HepG2 (cell line): Measurements from ENCODE around the gene PSEN2.

Source experiments
- CBX5 ChIP-seq: sonication (generic); formaldehyde crosslinking; IDR thresholded peaks from 2 replicates; pipeline ENCODE4 v1.4.0; 2020; ENCODE audit warnings: missing genetic modification reagents, borderline replicate concordance
- CHD2 ChIP-seq: IDR thresholded peaks from 2 replicates; pipeline ENCODE4 v1.6.1; 2011; ENCODE audit warnings: low read depth, low read length, improper control_type of control experiment
- CTCF ChIP-seq: sonication (generic); formaldehyde crosslinking; IDR thresholded peaks from 2 replicates; pipeline ENCODE4 v1.5.0; 2020; ENCODE audit warnings: mild to moderate bottlenecking, missing genetic modification reagents, moderate library complexity
- ELK4 ChIP-seq: sonication (generic); formaldehyde crosslinking; IDR thresholded peaks from 2 replicates; pipeline ENCODE4 v1.9.0; 2021; ENCODE audit warnings: missing genetic modification reagents, borderline replicate concordance
- FOXK2 ChIP-seq: fragments of 450-650 bp; IDR thresholded peaks from 2 replicates; pipeline ENCODE4 v1.6.1; 2016
- HOXA7 ChIP-seq: sonication (generic); formaldehyde crosslinking; IDR thresholded peaks from 2 replicates; pipeline ENCODE4 v1.8.1; 2022; ENCODE audit warnings: mild to moderate bottlenecking, missing genetic modification reagents, moderate library complexity
- KLF16 ChIP-seq, 2 experiments: sonication (generic) in 1 of 2; formaldehyde crosslinking in 1 of 2; IDR thresholded peaks; 2 replicates each; pipeline versions ENCODE4 v1.6.1 to v1.8.0; 2016 to 2023; ENCODE audit warnings: missing genetic modification reagents in 2 of 2, missing compliant biosample characterization in 1 of 2
- MEIS2 ChIP-seq: sonication (generic); formaldehyde crosslinking; IDR thresholded peaks from 2 replicates; pipeline ENCODE4 v1.9.0; 2021; ENCODE audit warnings: mild to moderate bottlenecking, missing genetic modification reagents
- RAD21 ChIP-seq: fragments of 450-650 bp; formaldehyde crosslinking; IDR thresholded peaks from 2 replicates; pipeline ENCODE4 v1.5.0; 2020; ENCODE audit warnings: mild to moderate bottlenecking
- SNAPC2 ChIP-seq: sonication (generic); formaldehyde crosslinking; IDR thresholded peaks from 2 replicates; pipeline ENCODE4 v1.8.1; 2022; ENCODE audit warnings: mild to moderate bottlenecking, missing genetic modification reagents
- ZNF317 ChIP-seq: sonication (generic); formaldehyde crosslinking; IDR thresholded peaks from 2 replicates; pipeline ENCODE4 v1.5.0; 2020; ENCODE audit warnings: mild to moderate bottlenecking, missing genetic modification reagents
- TF ChIP-seq, protein P1 (sequence below): sonication (generic); formaldehyde crosslinking; IDR thresholded peaks from 2 replicates; pipeline ENCODE4 v1.4.0; 2020; ENCODE audit warnings: missing genetic modification reagents

- no peak for TF ChIP-seq KLF16 (CRISPR knock-in tag; IDR thresholded peaks at IDR 0.05)
- TF ChIP-seq ZNF317 (CRISPR knock-in tag), result no peak
- TF ChIP-seq HOXA7, result no peak
- no peak for TF ChIP-seq CHD2
- TF ChIP-seq SNAPC2 (CRISPR knock-in tag), result no peak
- TF ChIP-seq RAD21, result no peak
- no peak for TF ChIP-seq MEIS2
- no peak for TF ChIP-seq ELK4 (CRISPR knock-in tag)
- TF ChIP-seq FOXK2, result no peak
- TF ChIP-seq CTCF (CRISPR knock-in tag), result no peak
- TF ChIP-seq, protein P1, sequence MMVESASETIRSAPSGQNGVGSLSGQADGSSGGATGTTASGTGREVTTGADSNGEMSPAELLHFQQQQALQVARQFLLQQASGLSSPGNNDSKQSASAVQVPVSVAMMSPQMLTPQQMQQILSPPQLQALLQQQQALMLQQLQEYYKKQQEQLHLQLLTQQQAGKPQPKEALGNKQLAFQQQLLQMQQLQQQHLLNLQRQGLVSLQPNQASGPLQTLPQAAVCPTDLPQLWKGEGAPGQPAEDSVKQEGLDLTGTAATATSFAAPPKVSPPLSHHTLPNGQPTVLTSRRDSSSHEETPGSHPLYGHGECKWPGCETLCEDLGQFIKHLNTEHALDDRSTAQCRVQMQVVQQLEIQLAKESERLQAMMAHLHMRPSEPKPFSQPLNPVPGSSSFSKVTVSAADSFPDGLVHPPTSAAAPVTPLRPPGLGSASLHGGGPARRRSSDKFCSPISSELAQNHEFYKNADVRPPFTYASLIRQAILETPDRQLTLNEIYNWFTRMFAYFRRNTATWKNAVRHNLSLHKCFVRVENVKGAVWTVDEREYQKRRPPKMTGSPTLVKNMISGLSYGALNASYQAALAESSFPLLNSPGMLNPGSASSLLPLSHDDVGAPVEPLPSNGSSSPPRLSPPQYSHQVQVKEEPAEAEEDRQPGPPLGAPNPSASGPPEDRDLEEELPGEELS (CRISPR knock-in tag), result no peak
- TF ChIP-seq CBX5, result no peak
Measured at GRCh38 chr1:226937940-226938725, 67.7 kb downstream of the PSEN2 start.
